ENCODE results near the gene ZNF451.

The ZNF451 gene

DNA sequence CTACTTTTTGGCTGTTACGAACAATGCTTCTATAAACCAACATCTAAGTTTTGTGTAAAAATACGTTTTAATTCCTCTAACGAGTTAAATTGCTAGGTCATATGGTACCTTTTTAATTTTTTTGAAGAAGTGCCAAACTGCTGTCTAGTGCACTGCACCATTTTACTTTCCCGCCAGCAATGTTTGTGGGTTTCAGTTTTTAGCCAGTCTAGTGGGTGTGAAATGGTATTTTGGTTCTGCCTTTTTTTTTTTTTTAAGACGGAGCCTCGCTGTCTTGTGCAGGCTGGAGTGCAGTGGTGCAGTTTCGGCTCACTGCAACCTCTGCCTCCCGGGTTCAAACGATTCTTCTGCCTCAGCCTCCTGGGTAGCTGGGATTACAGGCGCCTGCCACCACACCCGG lies 48.0 kb downstream of the ZNF451 start:
- TF ChIP-seq, protein P1, sequence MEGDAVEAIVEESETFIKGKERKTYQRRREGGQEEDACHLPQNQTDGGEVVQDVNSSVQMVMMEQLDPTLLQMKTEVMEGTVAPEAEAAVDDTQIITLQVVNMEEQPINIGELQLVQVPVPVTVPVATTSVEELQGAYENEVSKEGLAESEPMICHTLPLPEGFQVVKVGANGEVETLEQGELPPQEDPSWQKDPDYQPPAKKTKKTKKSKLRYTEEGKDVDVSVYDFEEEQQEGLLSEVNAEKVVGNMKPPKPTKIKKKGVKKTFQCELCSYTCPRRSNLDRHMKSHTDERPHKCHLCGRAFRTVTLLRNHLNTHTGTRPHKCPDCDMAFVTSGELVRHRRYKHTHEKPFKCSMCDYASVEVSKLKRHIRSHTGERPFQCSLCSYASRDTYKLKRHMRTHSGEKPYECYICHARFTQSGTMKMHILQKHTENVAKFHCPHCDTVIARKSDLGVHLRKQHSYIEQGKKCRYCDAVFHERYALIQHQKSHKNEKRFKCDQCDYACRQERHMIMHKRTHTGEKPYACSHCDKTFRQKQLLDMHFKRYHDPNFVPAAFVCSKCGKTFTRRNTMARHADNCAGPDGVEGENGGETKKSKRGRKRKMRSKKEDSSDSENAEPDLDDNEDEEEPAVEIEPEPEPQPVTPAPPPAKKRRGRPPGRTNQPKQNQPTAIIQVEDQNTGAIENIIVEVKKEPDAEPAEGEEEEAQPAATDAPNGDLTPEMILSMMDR (IDR thresholded peaks at IDR 0.05; ENCODE audit: insufficient read depth, low read length, missing control alignments): no peak
- no peak overlapping the region for H3K4me3 ChIP-seq (ENCODE audit: low read depth, low read length)
- DNase-seq (ENCODE audit: low read depth, low spot score): no peak
- ChIA-PET POLR2A (no interaction called here), CTCF (no interaction called here)

DNA sequence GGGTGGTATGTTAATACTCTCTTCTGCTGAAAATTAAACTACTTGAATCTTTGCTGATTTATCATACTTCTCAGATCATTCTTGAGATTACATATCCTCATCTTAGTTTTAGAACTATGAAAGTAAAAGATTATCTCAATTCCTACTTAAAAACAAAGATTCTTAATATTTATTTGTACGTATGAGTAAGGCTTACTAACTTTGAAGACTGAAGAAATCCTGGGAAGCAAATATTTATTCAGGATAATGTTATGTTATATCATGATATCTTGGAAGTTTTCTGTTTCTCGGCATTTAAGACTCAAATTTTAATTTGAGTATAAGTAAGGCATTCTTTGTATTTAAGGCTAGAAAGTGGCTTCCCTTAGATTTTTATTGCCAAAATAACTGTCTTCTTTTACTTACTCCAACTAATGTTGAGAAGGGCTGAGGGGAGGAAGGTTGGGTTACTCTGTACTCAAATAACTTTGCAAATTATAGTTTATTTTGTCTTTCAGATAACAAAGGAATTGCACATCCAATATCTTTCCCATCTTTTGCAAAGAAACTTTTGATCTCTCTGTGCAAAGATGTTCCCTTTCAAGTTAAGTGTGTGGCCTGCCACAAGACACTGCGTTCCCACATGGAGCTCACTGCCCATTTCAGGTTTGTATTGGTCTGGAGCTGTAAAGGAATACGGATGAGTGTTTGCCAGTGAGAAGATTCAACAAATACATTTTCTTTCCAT lies 51.6 kb downstream of the ZNF451 start:
- H3K4me3 ChIP-seq (ENCODE audit: low read depth, low read length): no peak overlapping the region
- DNase-seq (ENCODE audit: low read depth, low spot score): no peak
- CTCF ChIA-PET: interaction anchor here (1.1 kb wide), 1 partner anchor 15 kb away, joined by 3 read pairs; no protein-coding TSS in a partner anchor
- TF ChIP-seq, protein P1 (IDR thresholded peaks at IDR 0.05; ENCODE audit: insufficient read depth, low read length, missing control alignments): no peak
- POLR2A ChIA-PET: no interaction called here

DNA sequence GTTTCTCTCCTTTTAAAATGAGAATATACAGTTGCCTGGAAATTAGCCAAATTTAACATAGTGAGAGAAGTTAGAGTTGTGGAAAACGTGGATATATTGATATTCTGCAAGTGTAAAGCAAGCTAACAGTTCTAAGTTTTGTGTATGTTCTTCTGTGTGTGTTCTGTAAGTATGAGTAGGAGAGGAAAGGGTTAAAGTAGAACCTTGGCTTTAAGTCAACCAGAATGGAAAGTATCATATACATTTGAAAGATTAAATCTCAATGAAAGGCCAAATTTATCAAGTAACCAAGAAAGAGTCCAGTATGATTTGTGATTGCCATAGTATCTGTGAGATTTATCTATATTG lies 52.2 kb downstream of the ZNF451 start:
- POLR2A ChIA-PET: no interaction called here
- TF ChIP-seq, protein P1 (IDR thresholded peaks at IDR 0.05; ENCODE audit: insufficient read depth, low read length, missing control alignments): no peak

DNA sequence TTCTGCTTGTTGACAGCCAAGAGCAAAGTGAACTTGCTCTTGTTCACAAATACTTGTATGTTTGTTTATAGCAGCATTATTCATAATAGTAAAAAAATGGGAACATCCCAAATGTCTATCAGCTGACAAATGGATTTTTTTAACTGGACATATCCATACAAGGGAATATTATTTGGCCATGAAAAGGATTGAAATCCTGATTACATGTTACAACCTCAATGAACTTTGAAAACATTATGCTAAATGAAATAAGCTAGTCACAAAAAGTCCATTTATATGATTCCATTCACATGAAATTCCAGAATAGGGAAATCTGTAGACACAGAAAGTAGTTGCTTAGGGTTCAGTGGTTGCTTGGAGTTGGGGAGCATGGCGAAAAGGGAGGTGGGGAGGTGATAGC lies 53.7 kb downstream of the ZNF451 start:
- ChIA-PET CTCF (interaction anchor here (1.3 to 2.6 kb wide), 2 partner anchors 12 to 13 kb away, joined by 3 to 7 read pairs; no protein-coding TSS in a partner anchor), POLR2A (interaction anchor here (0.6 kb wide), 1 partner anchor 11 kb away, joined by 3 read pairs; no protein-coding TSS in a partner anchor)
- no peak for DNase-seq (ENCODE audit: low read depth, low spot score)
- H3K4me3 ChIP-seq (ENCODE audit: low read depth, low read length): no peak overlapping the region
- TF ChIP-seq, protein P1 (IDR thresholded peaks at IDR 0.05; ENCODE audit: insufficient read depth, low read length, missing control alignments): no peak

More for the DNA sequence above, 52.2 kb downstream of the ZNF451 start:
- CTCF ChIA-PET: interaction anchor here (1.1 kb wide), 1 partner anchor 14 kb away, joined by 3 read pairs; no protein-coding TSS in a partner anchor
- no peak overlapping the region for H3K4me3 ChIP-seq (ENCODE audit: low read depth, low read length)
- DNase-seq (ENCODE audit: low read depth, low spot score): no peak

DNA sequence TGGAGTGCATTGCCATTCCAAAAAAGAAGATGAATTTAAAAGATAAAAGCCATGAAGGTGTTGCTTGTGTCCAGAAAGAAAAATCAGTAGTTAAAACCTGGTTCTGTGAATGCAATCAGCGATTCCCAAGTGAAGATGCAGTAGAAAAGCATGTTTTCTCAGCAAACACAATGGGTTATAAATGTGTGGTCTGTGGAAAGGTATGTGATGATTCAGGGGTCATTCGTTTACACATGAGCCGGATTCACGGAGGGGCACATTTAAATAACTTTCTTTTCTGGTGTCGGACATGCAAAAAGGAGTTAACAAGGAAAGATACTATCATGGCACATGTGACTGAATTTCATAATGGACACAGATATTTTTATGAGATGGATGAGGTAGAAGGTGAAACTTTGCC lies 57.4 kb downstream of the ZNF451 start:
- ChIA-PET CTCF (no interaction called here), POLR2A (no interaction called here)
- H3K4me3 ChIP-seq (ENCODE audit: low read depth, low read length): no peak overlapping the region
- TF ChIP-seq, protein P1 (IDR thresholded peaks at IDR 0.05; ENCODE audit: insufficient read depth, low read length, missing control alignments): no peak
- DNase-seq (ENCODE audit: low read depth, low spot score): no peak

DNA sequence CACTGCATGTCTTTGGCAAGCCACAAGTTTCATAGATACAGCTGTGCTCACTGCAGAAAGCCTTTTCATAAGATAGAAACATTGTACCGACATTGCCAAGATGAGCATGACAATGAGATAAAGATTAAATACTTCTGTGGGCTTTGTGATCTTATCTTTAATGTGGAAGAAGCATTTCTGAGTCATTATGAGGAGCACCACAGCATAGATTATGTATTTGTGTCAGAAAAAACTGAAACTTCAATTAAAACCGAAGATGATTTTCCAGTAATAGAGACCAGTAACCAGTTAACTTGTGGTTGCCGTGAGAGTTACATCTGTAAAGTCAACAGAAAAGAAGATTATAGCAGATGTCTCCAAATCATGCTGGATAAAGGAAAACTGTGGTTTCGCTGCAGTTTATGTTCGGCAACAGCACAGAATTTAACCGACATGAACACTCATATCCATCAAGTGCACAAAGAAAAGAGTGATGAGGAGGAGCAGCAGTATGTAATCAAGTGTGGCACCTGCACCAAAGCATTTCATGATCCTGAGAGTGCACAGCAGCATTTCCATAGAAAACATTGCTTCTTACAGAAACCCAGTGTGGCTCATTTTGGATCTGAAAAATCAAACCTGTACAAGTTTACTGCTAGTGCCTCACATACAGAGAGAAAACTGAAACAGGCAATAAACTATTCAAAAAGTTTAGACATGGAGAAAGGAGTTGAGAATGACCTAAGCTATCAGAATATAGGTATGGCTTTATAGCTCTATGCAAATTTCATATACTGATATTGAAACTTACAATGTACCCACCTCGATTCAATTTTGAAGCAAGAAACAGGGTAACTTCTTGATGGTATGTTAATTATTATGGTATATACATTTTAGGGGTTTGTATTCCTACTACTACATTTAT lies 58.2 kb downstream of the ZNF451 start:
- POLR2A ChIA-PET: no interaction called here
- no peak overlapping the region for H3K4me3 ChIP-seq (ENCODE audit: low read depth, low read length)
- TF ChIP-seq, protein P1 (IDR thresholded peaks at IDR 0.05; ENCODE audit: insufficient read depth, low read length, missing control alignments): no peak
- CTCF ChIA-PET: no interaction called here
- no peak for DNase-seq (ENCODE audit: low read depth, low spot score)
